Mesothelial cell of epicardium (in vitro differentiated cells): ENCODE measurements around the gene PPM1G. TPM values are rescaled to one million over a fixed set of nuclear protein-coding genes. Genes with fewer than 3 reads are reported as not detected.

ENCODE experiments used
- DNase-seq, 2 experiments: peaks; one replicate each; pipeline ENCODE4 v3.0.0; 2021; ENCODE audit warnings: low spot score in 2 of 2; ENCODE audit not compliant: unreplicated experiment in 2 of 2
- H3K27ac Mint-ChIP-seq: 2 replicates; pipeline ENCODE4 v1.8.0; 2021; ENCODE audit warnings: mixed read lengths
- H3K27me3 Mint-ChIP-seq: 2 replicates; pipeline ENCODE4 v1.8.0; 2021; ENCODE audit warnings: low read depth, mixed read lengths
- H3K36me3 Mint-ChIP-seq: 2 replicates; pipeline ENCODE4 v1.8.0; 2021; ENCODE audit warnings: mixed read lengths
- H3K4me1 Mint-ChIP-seq: 2 replicates; pipeline ENCODE4 v1.8.0; 2021; ENCODE audit warnings: mixed read lengths
- H3K4me3 Mint-ChIP-seq: 2 replicates; pipeline ENCODE4 v1.8.0; 2021; ENCODE audit warnings: mild to moderate bottlenecking, moderate library complexity, mixed read lengths
- H3K9me3 Mint-ChIP-seq: 2 replicates; pipeline ENCODE4 v1.8.0; 2021; ENCODE audit warnings: mixed read lengths
- CTCF ChIP-seq: fragments of 200-600 bp; sonication (generic); IDR thresholded peaks from one replicate; pipeline ENCODE4 v1.5.0; 2021; ENCODE audit warnings: antibody characterized with exemption; ENCODE audit not compliant: unreplicated experiment
- total RNA-seq: library from RNA; stranded (reverse); gene quantifications from 3 replicates; pipeline ENCODE4 v1.2.1, GENCODE V29; 2021

Gene PPM1G
- total RNA-seq, 1 donor from 2014 or later: 62.4 TPM

GRCh38 chr2:27363933-27364332 lies 45.5 kb downstream of the PPM1G start:
- no peaks in the 10 kb centered on the region for H3K9me3 Mint-ChIP-seq
- H3K27me3 Mint-ChIP-seq: no peaks in the 10 kb centered on the region
- peaks cover 27% of the 10 kb centered on the region for H3K36me3 Mint-ChIP-seq
- no peak for TF ChIP-seq CTCF
- no peak for DNase-seq
- H3K27ac Mint-ChIP-seq: no peak overlapping the region
- H3K4me3 Mint-ChIP-seq: no peak overlapping the region
- H3K4me1 Mint-ChIP-seq: peaks cover 3% of the 10 kb centered on the region

GRCh38 chr2:27362678-27363420 lies 46.5 kb downstream of the PPM1G start:
- TF ChIP-seq CTCF: no peak
- H3K27ac Mint-ChIP-seq: no peak overlapping the region
- peaks cover 34% of the 10 kb centered on the region for H3K36me3 Mint-ChIP-seq
- no peak for DNase-seq
- no peaks in the 10 kb centered on the region for H3K27me3 Mint-ChIP-seq
- peaks cover 8% of the 10 kb centered on the region for H3K4me1 Mint-ChIP-seq
- no peak overlapping the region for H3K4me3 Mint-ChIP-seq
- no peaks in the 10 kb centered on the region for H3K9me3 Mint-ChIP-seq

GRCh38 chr2:27356382-27357181 lies 52.8 kb downstream of the PPM1G start, which contains the start of gene GTF3C2:
GTF3C2 (minus strand) TSS chr2:27356764; CDS start chr2:27343554, 13,210 bp downstream.
- Mint-ChIP-seq H3K4me1 (peaks cover 25% of the 10 kb centered on the region), H3K9me3 (no peaks in the 10 kb centered on the region), H3K4me3 (peak within 1 kb of the TSS; percentile 90), H3K27me3 (no peaks in the 10 kb centered on the region), H3K27ac (peak within 1 kb of the TSS; percentile 99), H3K36me3 (peaks cover 9% of the 10 kb centered on the region)
- DNase-seq: peak; percentile 91 to 93
- no peak for TF ChIP-seq CTCF

GRCh38 chr2:27356056-27356381 lies 53.4 kb downstream of the PPM1G start:
- peak overlapping the region; percentile 99 for H3K27ac Mint-ChIP-seq
- peak in 1 of 2 experiments; percentile 41 for DNase-seq
- peak overlapping the region; percentile 90 for H3K4me3 Mint-ChIP-seq
- TF ChIP-seq CTCF: no peak
- H3K9me3 Mint-ChIP-seq: no peaks in the 10 kb centered on the region
- no peaks in the 10 kb centered on the region for H3K27me3 Mint-ChIP-seq
- peaks cover 9% of the 10 kb centered on the region for H3K36me3 Mint-ChIP-seq
- peaks cover 25% of the 10 kb centered on the region for H3K4me1 Mint-ChIP-seq

GRCh38 chr2:27354597-27354927 lies 54.8 kb downstream of the PPM1G start:
- no peak overlapping the region for H3K27ac Mint-ChIP-seq
- no peak for DNase-seq
- H3K9me3 Mint-ChIP-seq: no peaks in the 10 kb centered on the region
- peaks cover 11% of the 10 kb centered on the region for H3K36me3 Mint-ChIP-seq
- no peaks in the 10 kb centered on the region for H3K27me3 Mint-ChIP-seq
- no peak for TF ChIP-seq CTCF
- peak overlapping the region; percentile 90 for H3K4me3 Mint-ChIP-seq
- peaks cover 25% of the 10 kb centered on the region for H3K4me1 Mint-ChIP-seq
